SKM-1 treated with dmso at 0.1 percent for 144 hours (cell line): Measurements from ENCODE around the gene OSBPL10.

Experiments
- DNase-seq: peaks from one replicate; lab custom pipeline; 2025; ENCODE audit not compliant: unreplicated experiment; lab: John Stamatoyannopoulos, UW

OSBPL10 gene

DNA sequence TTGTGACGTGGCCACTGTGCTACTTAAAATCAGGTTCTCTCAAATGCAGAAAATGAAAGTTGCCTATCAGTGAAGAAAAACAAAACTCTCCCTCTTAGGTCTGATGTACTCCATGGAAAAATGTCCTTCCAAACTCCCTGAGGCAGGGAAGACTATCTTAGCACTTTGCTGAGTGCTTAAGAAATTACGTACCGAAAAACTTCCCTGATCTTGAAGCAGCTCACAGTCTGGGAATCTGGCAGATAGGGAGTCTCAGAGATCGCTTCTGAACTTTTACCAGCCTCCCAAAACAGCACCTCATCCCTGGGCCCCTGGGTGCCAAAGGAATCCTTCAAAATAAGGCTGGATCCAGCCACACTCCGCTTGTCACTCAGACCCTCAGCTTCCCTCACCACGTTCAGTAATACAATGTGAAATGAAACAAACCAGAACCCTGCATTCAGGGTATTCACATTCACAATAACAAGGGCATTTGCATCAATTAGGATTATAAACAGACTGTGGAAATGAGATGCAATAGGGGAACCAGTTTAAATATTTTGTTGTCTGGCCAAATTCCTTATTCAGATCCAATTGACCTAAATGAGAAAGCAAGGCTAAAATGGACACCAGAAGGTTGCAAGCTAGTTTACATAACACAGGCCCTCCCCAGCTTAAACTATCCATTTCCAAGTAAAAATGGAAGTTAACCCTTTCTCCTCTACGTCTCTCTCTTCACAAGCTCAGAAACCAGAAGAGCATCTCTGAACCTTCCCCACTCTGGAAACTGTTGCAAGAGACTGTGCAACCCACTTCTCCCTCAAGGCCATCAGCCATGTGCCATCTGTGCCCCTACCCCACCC is 20.9 kb downstream of the OSBPL10 start:
- DNase-seq = no peak

DNA sequence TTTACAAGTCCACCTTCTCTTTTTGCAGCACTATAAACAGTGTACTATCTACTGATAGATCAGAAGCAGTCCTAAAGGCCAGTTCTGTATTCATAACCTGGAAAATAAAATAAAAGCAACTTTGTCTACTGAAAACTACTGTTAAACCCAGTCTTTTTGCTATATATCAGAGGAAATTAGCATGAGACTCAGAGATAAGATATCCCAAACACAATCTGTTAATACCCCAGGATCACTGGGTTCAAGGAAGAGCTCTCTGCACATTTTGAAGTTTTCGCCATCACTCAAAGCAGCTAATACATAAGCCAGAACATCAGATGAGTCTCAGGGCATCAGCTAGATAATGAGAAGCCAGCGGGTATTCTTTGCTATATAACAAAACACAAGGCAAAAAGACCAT is 21.8 kb downstream of the OSBPL10 start:
- DNase-seq = no peak

DNA sequence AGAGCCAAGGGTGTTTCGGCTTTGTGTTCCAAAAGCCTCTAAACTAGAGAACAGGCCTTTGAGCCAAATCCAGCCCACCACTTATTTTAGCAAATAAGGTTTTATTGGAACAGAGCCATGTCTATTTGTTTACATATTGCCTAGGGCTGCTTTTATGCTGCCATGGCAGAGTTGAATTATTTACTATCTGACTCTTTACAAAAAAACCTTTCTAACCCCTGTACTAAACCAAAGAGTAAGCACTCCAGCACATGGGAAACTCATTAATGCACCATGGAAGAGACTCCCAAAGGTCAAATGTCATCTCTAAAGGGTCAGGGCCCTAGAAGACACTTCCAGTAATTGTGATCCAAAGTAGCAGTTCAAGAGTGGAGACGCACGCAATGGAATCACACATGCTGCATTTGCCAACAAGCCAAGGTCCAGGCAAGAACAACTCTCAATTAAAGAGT is 22.3 kb downstream of the OSBPL10 start:
- DNase-seq = no peak

GRCh38 chr3:31957106-31957505 is 24.0 kb downstream of the OSBPL10 start:
- no peak for DNase-seq

DNA sequence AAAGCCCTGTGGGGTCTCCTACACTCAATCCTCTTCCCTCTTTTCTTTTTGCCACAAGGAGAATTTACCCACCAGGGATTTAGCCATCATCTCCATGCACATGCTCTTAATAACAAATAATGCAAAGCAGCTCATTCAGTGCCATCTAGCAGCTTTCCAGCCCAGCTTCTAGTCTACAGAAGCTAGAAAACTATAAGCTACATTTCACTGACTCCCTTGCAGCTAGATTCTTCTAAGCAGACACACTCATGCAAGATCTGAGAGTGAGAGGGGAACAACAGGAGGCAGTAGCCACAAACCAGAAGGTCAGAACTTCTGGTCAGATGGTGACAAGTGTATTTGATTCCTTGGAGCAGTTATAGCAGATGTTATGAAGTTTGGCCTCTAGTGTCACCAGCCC is 25.5 kb downstream of the OSBPL10 start:
- DNase-seq = no peak

GRCh38 chr3:31953636-31954035 is 27.4 kb downstream of the OSBPL10 start:
- DNase-seq = no peak

DNA sequence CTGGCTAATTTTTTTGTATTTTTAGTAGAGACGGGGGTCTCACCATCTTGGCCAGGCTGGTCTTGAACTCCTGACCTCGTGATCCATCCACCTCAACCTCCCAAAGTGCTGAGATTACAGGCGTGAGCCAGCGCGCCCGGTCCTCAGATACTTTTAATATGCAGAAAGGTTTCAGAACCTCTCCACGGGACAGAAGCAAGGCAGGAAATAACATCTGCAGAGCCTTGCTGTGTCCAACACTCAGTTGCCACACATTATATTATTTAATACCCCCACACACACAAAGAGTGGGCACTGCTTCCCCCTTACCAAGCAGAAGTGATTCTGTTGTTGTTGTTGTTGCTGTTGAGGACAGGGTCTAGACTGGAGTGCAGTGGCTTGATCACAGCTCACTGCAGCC is 28.0 kb downstream of the OSBPL10 start:
- no peak for DNase-seq

- no peak for DNase-seq
Measured at GRCh38 chr3:31952205-31952604, 28.9 kb downstream of the OSBPL10 start.

GRCh38 chr3:31948280-31948679 is 32.8 kb downstream of the OSBPL10 start:
- no peak for DNase-seq

GRCh38 chr3:31947671-31948091 is 33.4 kb downstream of the OSBPL10 start:
- no peak for DNase-seq

DNA sequence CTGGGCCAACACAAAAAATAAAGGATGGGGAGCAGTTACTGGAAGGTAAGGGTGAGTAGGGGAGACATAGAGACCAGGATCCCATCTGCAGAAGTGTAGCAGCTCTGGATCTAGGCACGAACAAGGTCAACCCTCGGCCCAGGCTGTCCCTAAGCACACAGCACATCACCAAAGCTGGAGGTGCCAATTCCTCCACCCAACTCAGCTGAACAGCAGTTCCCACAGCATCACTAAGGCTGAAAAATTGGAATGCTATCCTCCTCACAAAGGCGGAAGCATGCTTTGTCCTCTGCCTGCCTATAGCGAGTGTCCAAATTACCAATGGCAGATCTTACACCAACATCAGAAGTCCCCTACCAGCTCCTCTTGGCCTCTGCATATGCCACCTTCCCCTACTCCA is 33.9 kb downstream of the OSBPL10 start:
- no peak for DNase-seq

- no peak for DNase-seq
Measured at GRCh38 chr3:31946484-31947081, 34.5 kb downstream of the OSBPL10 start.

DNA sequence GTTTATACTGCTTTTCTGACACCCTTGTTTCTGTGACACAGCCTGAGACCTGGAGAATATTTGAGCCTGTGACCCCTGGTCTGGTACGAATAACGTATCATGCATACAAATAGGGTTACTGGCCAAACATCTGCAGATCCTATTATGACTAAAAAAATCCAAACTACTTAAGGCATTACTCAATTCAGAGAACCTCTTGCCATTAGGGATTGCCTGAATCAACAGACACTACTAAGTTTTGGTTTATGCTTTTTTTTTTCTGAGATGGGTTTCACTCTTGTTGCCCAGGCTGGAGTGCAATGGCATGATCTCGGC is 35.4 kb downstream of the OSBPL10 start:
- no peak for DNase-seq

DNA sequence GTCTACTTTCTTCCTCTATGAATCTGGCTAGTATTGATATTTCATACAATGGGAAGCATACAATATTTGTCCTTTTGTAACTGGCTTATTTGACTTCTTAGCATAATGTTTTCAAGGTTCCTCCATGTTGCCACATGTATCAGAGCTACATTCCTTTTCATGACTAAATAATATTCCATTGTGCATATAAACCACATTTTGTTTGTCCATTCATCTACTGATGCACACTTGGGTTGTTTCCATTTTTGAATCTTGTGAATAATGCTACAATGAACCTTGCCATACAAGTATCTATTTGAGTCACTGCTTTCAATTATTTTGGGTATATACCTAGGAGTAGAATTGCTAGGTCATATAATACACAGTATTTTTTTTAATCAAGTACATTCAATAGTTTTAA is 38.0 kb downstream of the OSBPL10 start:
- DNase-seq = no peak

DNA sequence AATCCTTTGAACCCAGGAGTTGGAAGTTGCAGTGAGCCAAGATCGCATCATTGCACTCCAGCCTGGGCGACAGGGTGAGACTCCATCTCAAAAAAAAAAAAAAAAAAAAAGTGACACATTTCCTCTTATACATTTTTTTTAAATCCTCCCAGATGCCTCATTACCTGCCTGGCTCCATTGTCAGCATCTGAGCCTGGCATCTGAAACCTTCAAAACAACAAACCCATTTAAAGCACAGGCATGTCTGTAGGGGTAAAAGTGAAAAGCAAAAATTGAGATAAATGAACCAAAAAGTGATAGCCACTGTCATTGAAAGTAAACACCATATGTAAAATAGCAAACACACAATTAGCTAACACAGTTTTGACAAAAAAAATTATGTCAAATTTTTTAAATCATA is 38.6 kb downstream of the OSBPL10 start:
- DNase-seq = no peak

GRCh38 chr3:31937225-31937624 is 43.8 kb downstream of the OSBPL10 start:
- DNase-seq = no peak

- DNase-seq = no peak
Measured at GRCh38 chr3:31936420-31937060, 44.5 kb downstream of the OSBPL10 start.

DNA sequence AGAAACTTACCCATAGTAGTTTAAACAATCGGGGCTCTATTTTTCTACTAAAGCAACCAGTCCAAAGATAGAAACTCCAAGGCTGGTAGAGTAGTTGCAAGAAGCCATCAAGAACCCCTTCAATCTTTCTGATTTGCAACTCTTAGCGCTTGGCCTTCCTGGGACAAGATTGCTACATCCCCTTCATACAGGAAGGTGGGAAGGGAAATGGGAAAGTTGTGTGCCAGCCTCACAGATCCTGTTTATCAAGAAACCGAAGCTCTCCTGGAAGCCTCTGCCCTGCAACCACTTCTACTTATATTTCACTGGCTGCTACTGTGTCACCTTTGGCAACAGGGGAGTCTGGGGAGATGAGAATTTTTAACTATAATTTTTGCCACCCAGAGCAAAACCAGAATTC is 46.2 kb downstream of the OSBPL10 start:
- no peak for DNase-seq

GRCh38 chr3:31934018-31934417 is 47.0 kb downstream of the OSBPL10 start:
- DNase-seq = peak; percentile 20

DNA sequence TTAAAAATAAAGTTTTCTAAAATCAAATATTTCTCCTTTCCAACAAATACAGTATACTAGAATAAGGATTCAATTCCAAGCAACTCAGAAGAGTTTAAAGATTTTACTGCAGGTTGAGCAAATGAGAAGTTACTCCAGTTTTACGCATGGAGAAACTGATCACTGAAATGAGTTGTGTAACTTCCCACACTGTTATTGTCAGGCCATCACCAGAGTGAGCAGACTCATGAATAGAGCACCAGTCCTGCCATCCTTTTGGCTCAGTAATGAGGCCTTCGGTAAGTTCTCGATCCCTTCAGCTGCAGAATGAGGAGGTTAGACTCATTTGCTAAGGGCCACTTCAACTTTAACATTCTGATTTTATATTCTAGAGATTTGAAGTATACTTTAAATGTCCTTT is 48.1 kb downstream of the OSBPL10 start:
- DNase-seq = peak; percentile 34

DNA sequence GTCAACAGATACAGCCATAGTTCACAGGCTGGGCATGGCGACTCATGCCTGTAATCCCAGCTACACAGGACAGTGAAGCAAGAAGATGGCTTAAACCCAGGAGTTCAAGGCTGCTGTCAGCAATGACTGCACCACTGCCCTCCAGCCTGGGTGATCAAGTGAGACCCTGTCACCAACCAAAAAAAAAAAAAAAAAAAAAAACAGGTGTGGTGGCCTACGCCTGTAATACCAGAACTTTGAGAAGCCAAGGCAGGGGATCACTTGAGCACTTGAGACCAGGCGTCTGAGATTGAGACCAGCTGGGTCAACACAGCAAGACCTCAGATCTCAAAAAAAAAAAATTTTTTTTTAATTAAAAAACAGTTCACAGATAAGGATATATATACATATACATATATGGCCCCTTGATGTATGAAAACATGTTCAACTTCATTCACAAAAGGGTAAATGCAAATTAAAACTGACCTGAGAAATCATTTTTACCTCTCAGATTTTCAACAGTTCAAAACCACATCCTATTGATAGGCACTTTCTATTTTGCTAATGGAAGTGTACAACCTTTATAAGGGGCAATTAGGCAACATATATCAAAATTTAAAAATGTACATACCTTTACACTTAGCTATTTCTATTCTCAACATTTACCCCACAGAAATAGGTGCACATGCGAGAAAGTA is 51.1 kb downstream of the OSBPL10 start:
- no peak for DNase-seq

DNA sequence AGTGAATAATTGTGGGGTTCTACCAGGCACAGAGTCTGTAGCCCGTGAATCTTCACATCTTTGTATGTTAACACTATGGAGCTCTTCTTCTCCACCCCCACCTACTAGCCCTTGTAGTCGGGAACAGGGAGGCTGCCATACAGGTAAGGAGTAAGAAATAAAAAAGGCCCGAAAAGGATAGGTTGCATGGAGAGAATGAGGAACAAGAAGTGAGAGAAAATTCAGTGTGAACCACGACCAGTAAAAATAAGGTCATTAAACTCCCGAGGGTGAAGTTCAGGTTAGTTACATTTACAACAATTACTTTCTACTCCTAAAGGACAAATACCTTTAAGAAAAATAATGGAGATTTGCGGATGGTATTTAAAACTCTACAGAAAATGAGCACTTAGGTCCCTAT is 53.3 kb downstream of the OSBPL10 start:
- DNase-seq = no peak
